Kidney glomerular epithelial cell (primary cell): ENCODE data around the gene PLEKHG4B.
"Not testable (repeated sequence)": the region's sequence is repeated elsewhere in the genome, so short reads cannot be mapped to it uniquely, and the experiment has no call there.

ENCODE experiments used
- DNase-seq: peaks from one replicate; lab custom pipeline; 2025; lab: John Stamatoyannopoulos, UW

The PLEKHG4B gene

GRCh38 chr5:155651-156410 is 63.9 kb downstream of the PLEKHG4B start:
- no peak for DNase-seq

GRCh38 chr5:156411-157072 is 64.6 kb downstream of the PLEKHG4B start:
- no peak for DNase-seq

DNA sequence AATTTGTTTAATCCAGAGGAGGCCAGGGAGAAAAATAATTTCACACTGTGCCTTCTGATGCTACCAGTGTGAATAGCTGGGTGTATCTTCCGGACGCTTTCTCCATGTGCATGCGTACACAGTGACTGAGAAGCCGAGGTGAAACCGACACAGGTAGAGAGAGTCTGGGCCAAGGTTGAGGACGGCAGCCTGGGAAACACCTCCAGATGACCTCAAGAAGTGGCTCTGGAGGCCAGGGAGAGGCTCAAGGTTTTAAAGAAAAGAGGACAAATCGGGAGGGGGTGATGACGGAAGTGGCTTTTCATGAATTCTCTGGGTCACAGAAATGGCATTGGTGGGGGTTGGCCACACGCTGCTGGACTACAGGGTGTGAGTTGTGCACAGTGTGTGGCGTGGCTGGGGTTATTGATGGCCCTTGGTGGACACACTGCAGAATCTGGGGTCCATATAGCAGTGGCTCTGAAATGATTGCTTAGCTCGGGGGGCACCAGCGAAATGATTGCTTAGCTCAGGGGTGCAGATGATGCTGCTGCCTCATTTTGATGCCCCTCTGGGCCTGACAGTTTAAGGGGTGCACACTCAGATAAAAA is 65.3 kb downstream of the PLEKHG4B start:
- DNase-seq = no peak

GRCh38 chr5:157801-158200 is 65.8 kb downstream of the PLEKHG4B start:
- no peak for DNase-seq

GRCh38 chr5:158807-159447 is 67.0 kb downstream of the PLEKHG4B start:
- DNase-seq = no peak

DNA sequence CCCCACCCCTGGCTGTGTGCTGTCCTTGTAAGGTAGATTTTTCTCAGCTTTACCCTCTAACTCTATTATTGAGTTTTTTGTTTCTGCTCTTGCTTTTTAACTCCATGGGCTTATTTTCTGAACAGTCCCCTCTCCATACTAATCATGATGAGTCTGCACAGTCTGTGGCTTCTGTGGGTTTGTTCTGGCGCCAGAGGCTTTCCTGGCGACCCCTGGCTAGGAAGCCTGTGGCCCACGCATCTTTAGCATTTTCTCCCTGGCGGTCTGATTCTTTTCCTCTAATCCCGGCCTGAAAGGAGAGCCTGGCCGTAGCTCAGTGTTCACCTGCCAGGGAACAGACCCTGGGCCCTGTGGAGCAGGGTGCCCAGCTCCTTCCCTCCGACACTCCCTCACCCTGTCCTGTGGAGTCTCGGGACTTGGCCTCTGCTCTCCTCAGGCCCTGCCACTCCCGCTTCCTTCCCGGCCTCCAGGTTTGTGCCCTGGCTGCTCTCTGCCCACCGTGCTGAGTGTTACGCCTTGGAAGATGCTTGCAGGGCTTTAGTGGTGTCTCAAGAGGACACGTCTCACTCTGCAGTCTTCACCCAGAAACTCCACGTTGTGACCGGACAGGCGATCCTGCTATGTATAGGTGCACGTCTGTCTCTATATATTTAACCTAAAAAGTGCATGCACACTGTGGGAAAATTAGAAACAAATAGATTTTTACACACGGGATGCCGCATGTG is 67.6 kb downstream of the PLEKHG4B start:
- DNase-seq = no peak

DNA sequence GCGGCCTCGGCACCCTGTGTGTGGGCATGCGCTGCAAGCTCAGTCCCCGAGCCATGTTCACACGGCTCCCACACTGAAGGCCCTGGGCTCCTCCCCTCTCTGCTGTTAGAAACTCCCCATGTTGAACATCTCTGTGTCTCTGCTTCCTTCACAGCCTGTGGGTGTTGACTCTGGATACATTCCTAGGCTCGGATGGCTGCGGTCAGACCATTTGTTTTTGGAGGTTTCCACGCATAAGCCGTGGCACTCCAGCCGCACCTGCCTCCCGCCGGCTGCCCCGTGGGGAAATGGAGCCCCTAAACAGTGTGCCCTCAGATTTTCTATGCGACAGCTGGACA is 68.2 kb downstream of the PLEKHG4B start:
- no peak for DNase-seq

GRCh38 chr5:160921-161802 is 69.2 kb downstream of the PLEKHG4B start:
- DNase-seq = no peak

- DNase-seq = no peak
These were observed 69.8 kb downstream of the PLEKHG4B start for GRCh38 chr5:161803-162110.

DNA sequence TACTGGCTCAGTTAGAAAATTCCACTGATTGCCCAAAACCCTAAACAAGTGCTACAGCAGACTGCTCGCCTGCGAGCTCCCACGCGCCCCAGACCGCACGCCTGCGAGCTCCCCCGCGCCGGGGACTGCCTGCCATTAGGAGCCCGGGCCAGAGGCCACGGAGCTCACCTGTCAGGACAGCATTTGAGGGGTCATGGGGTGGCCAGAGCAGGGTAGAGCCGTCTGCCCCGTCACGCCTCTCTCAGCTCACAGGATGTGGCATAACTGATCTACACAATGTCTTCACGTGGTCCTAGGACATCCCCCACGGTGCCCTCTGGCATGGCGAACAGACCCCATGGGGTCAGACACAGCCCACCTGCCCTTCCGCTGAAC is 70.2 kb downstream of the PLEKHG4B start:
- no peak for DNase-seq

GRCh38 chr5:162565-163337 is 70.8 kb downstream of the PLEKHG4B start:
- no peak for DNase-seq

- DNase-seq = no peak
These were observed 71.3 kb downstream of the PLEKHG4B start for GRCh38 chr5:163338-163620.

DNA sequence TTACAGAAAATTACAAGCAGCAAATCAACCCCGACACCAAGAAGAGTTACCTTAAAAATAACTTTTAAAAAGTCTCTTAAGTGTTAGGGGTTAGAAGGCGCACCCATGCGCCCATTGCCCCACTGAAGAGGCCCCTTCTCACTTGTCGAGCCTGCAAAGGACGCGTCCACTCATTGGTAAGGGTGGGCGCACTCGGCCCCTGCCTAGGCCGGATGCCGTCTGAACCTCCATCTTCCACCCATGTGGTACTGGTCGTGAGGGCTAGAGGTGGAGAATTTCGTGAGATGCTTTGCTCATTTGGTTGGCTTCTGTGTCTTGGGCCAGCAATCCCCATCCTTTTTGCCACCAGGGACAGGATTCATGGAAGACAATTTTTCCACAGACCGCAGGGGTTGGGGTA is 71.9 kb downstream of the PLEKHG4B start:
- no peak for DNase-seq

DNA sequence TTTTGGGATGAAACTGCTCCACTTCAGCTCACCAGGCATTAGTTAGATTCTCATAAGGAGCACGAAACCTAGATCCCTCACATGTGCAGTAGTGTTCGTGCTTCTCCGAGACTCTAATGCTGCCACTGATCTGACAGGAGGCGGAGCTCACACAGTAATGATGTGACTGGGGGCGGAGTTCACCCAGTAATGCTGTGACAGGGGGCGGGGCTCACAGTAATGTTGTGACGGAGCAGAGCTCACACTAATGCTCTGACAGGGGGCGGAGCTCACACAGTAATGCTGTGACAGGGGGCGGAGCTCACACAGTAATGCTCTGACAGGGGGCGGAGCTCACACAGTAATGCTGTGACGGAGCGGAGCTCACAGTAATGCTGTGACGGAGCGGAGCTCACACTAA is 72.3 kb downstream of the PLEKHG4B start:
- no peak for DNase-seq

DNA sequence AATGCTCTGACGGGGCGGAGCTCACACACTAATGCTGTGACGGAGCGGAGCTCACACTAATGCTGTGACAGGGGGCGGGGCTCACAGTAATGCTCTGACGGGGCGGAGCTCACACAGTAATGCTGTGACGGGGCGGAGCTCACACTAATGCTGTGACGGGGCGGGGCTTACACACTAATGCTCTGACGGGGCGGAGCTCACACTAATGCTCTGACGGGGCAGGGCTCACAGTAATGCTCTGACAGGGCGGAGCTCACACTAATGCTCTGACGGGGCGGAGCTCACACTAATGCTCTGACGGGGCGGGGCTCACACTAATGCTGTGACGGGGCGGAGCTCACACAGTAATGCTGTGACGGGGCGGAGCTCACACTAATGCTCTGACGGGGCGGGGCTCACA is 72.8 kb downstream of the PLEKHG4B start:
- not testable (repeated sequence) for DNase-seq

DNA sequence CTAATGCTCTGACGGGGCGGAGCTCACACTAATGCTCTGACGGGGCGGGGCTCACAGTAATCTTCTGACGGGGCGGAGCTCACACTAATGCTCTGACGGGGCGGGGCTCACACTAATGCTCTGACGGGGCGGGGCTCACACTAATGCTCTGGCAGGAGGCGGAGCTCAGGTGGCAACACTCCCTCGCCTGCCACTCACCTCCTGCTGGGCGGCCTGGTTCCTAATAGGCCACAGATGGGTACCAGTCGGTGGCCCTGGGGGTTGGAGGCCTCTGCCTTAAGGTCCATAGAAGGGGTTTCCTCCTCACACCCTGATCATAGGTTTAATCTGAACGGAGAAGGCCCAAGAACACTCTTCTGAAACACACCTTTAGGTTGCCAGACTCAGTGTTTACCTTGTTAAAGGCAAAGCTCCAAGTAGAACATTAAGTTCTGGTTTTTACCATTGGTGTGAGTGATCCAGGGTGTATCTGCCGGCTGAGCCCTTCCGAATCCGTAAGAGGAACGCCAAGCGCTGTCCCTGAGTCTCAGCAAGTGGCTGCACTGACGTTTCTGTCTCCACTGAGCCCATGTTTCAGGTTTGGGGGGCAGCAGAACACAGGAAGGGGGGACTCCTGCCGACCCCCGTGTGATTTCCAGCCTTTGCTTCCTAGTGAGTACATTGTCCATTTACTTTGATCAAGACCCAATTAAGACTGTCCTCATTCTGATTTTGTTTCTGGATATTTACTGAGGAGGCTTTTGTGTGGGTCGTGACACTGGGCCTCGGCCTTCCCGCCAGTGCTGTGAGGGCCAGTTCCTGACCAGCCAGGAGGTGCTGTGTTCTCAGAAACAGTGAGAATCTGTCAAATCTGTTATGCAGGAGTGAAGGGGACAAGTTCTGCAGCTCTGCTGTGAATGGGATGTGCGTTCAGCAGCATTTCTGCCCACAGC is 74.7 kb downstream of the PLEKHG4B start:
- DNase-seq = no peak

DNA sequence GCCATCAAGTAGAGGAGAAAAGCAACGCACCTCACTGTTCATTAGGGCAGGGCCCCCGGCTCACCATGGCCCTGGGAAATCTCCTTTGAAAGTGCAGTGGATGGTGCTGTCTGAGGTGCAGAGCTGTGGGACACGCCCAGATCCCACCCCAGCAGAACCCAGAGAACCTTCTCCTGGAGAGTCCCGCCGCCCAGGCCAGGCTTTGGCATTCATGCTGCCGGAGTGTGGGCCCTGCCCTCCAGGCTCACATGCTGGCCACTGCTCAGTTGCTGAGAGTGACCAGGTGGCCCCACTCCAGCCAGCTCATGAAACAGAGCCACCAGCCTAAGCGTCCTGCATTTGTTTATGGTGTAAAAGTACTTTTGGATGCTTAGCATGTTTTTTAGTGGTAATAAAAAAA is 75.5 kb downstream of the PLEKHG4B start:
- DNase-seq = no peak

DNA sequence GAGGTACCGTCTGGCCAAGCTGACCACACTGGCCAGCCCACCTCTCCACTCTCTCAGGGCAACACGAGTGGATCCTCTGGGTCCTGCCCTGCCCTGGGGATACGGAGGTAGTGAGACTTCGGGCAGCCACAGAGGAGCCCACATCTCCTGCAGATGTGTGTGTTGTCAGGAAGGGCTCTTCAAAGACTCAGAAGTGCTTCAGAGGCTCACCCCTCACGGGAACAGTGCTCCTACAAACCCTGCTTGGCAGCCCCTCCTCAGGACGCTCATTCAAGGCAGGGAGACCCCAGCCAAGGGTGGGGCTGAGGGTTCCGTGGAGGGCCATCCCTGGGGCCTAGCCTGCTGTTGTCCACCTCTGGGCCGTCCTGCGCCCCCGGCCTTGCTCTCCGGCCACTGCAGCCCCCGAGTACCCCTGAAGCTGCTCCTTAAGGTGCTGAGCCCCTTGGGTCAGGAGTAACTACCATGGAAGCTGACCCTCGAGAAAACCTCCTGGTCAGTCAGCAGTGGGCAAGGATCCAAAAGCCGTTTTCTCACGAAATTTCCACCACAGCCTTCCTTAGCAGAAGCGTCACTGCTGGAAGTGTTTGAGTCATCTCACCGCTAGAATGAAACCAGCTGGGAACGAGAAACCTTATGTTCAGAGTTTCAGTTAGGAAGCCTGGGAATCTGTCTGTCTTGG is 76.2 kb downstream of the PLEKHG4B start:
- DNase-seq = no peak

DNA sequence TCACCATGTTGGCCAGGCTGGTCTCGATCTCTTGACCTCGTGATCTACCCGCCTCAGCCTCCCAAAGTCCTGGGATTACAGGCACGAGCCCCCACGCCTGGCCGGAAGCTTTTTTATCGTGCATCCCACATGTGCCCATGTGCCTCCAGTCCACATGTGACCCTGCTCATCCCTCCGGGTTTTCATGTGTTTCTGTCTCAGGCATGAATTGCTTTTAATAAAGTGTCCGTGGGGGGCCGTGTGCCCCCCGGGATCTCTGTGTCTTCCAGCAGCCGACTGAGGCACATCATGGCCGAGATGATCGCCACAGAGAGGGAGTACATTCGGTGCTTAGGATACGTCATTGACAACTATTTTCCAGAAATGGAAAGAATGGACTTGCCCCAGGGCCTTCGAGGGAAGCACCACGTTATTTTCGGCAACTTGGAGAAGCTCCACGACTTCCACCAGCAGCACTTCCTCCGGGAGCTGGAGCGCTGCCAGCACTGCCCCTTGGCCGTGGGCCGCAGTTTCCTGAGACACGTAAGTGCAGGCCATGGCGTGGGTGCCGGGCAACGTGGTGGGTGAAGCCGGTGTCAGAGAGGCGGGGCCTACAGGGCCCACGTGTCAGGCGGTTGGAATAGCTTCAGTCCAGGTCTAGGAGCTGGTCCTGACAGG is 77.2 kb downstream of the PLEKHG4B start:
- no peak for DNase-seq
